Thymus (tissue), 14 donors: ENCODE measurements around the gene NKAP. TPM values are rescaled to one million over a fixed set of nuclear protein-coding genes. Genes with fewer than 3 reads are reported as not detected.
A peak's percentile ranks its signal among the peaks of the same experiment; 100 is the strongest.

ENCODE experiments used
- DNase-seq, 9 donors: peaks; one replicate each; pipeline ENCODE4 v3.0.0-alpha.2; 2013; ENCODE audit warnings: low spot score in 9 of 9, low read depth in 6 of 9, missing footprints in 1 of 9
- H3K27ac ChIP-seq, 2 donors: one replicate each; pipeline ENCODE4 v1.5.1; 2013; ENCODE audit warnings: control low read depth in 1 of 2, low read depth in 1 of 2, low read length in 1 of 2, mild to moderate bottlenecking in 1 of 2, moderate library complexity in 1 of 2
- H3K27me3 ChIP-seq, 2 donors: one replicate each; pipeline ENCODE4 v1.5.1; 2013; ENCODE audit warnings: low read length in 1 of 2; ENCODE audit not compliant: control insufficient read depth in 2 of 2, insufficient read depth in 1 of 2
- H3K36me3 ChIP-seq, 2 donors: one replicate each; pipeline ENCODE4 v1.5.1; 2013; ENCODE audit warnings: low read length in 1 of 2, mild to moderate bottlenecking in 1 of 2, moderate library complexity in 1 of 2; ENCODE audit not compliant: control insufficient read depth in 2 of 2, insufficient read depth in 2 of 2
- H3K4me1 ChIP-seq, 2 donors: one replicate each; pipeline ENCODE4 v1.5.1; 2013; ENCODE audit warnings: low read length in 2 of 2; ENCODE audit not compliant: control insufficient read depth in 2 of 2, insufficient read depth in 2 of 2
- H3K4me3 ChIP-seq, 2 donors: one replicate each; pipeline ENCODE4 v1.5.1; 2013; ENCODE audit warnings: low read length in 2 of 2, control low read depth in 1 of 2, mild to moderate bottlenecking in 1 of 2
- H3K9me3 ChIP-seq, 2 donors: one replicate each; pipeline ENCODE4 v1.5.1; 2013; ENCODE audit warnings: low read length in 1 of 2, mild to moderate bottlenecking in 1 of 2; ENCODE audit not compliant: control insufficient read depth in 2 of 2, insufficient read depth in 1 of 2
- WGBS: extraction: QIAGEN DNeasy Blood & Tissue Kit; methylation state at CpG from one replicate; pipeline ENCODE4 v1.1.7; 2013; 5-methylcytosine and 5-hydroxymethylcytosine counted together
- long read RNA-seq, 10 donors: transcript quantifications; one replicate each; lab custom pipeline, GENCODE V29; 2026
- polyA plus RNA-seq: library from polyadenylated mRNA; stranded (reverse); fragments of 200-250 nt; gene quantifications from one replicate; pipeline ENCODE4 v1.2.3, GENCODE V29; 2013
- total RNA-seq: library from RNA; stranded (reverse); fragments of 120-200 nt; gene quantifications from one replicate; pipeline ENCODE4 v1.2.4, GENCODE V29; 2013
- donor health status: healthy.

The NKAP gene
- total RNA-seq, result 6.0 TPM
- polyA plus RNA-seq, result 12.0 TPM
- long read RNA-seq, donor 1, result 0 reads
- long read RNA-seq, donor 2, full-length matches to known transcripts, result 16 of 23 reads
- long read RNA-seq, donor 2, partial matches to known transcripts, result 7 of 23 reads
- long read RNA-seq, donor 2, other reads (novel, unspliced or antisense), result 0 of 23 reads
- long read RNA-seq, donor 3, full-length matches to known transcripts, result 3 of 16 reads
- long read RNA-seq, donor 3, partial matches to known transcripts, result 13 of 16 reads
- long read RNA-seq, donor 3, other reads (novel, unspliced or antisense), result 0 of 16 reads
- long read RNA-seq, donor 4, full-length matches to known transcripts, result 2 of 2 reads
- long read RNA-seq, donor 4, partial matches to known transcripts, result 0 of 2 reads
- long read RNA-seq, donor 4, other reads (novel, unspliced or antisense), result 0 of 2 reads
- long read RNA-seq, donor 5, full-length matches to known transcripts, result 2 of 16 reads
- long read RNA-seq, donor 5, partial matches to known transcripts, result 14 of 16 reads
- long read RNA-seq, donor 5, other reads (novel, unspliced or antisense), result 0 of 16 reads
- long read RNA-seq, donor 6, full-length matches to known transcripts, result 5 of 5 reads
- long read RNA-seq, donor 6, partial matches to known transcripts, result 0 of 5 reads
- long read RNA-seq, donor 6, other reads (novel, unspliced or antisense), result 0 of 5 reads
- long read RNA-seq, donor 7, full-length matches to known transcripts, result 10 of 28 reads
- long read RNA-seq, donor 7, partial matches to known transcripts, result 18 of 28 reads
- long read RNA-seq, donor 7, other reads (novel, unspliced or antisense), result 0 of 28 reads
- long read RNA-seq, donor 8, full-length matches to known transcripts, result 6 of 6 reads
- long read RNA-seq, donor 8, partial matches to known transcripts, result 0 of 6 reads
- long read RNA-seq, donor 8, other reads (novel, unspliced or antisense), result 0 of 6 reads
- long read RNA-seq, donor 9, full-length matches to known transcripts, result 2 of 9 reads
- long read RNA-seq, donor 9, partial matches to known transcripts, result 7 of 9 reads
- long read RNA-seq, donor 9, other reads (novel, unspliced or antisense), result 0 of 9 reads
- long read RNA-seq, donor 10, full-length matches to known transcripts, result 1 of 7 reads
- long read RNA-seq, donor 10, partial matches to known transcripts, result 6 of 7 reads
- long read RNA-seq, donor 10, other reads (novel, unspliced or antisense), result 0 of 7 reads

- Histone ChIP-seq H3K4me1 (peaks cover 5 to 6% of the 10 kb centered on the region in 2 donors), H3K4me3 (peak within 1 kb of the TSS; percentile 73 to 78), H3K9me3 (no peaks in the 10 kb centered on the region), H3K27me3 (no peaks in the 10 kb centered on the region), H3K36me3 (no peaks in the 10 kb centered on the region), H3K27ac (peak within 1 kb of the TSS; percentile 88 to 90)
- under 1% methylated on average over 59 of the region's 59 CpGs for WGBS
- DNase-seq, result peak; percentile 64 to 94 (median 84)
Observed at GRCh38 chrX:119943185-119943988, at the start of gene NKAP. NKAP (minus strand) TSS chrX:119943751; CDS start chrX:119943605, 146 bp downstream.

- Histone ChIP-seq H3K9me3 (no peaks in the 10 kb centered on the region), H3K4me1 (no peaks in the 10 kb centered on the region), H3K36me3 (no peaks in the 10 kb centered on the region), H3K27me3 (peaks cover 23 to 74% of the 10 kb centered on the region in 2 donors), H3K27ac (no peak overlapping the region), H3K4me3 (no peak overlapping the region)
- 1% methylated on average over 48 of the region's 48 CpGs for WGBS
- no peak for DNase-seq
Observed at GRCh38 chrX:119991005-119991787, 47.6 kb upstream of the NKAP start.

- Histone ChIP-seq H3K9me3 (no peaks in the 10 kb centered on the region), H3K27me3 (peaks cover 23 to 68% of the 10 kb centered on the region in 2 donors), H3K27ac (no peak overlapping the region), H3K4me3 (no peak overlapping the region), H3K36me3 (no peaks in the 10 kb centered on the region), H3K4me1 (no peaks in the 10 kb centered on the region)
- WGBS, result 2% methylated on average over 34 of the region's 34 CpGs
- DNase-seq, result no peak
Observed at GRCh38 chrX:119990556-119991004, 47.0 kb upstream of the NKAP start.

GRCh38 chrX:119989905-119990555 is 46.5 kb upstream of the NKAP start:
- no peak for DNase-seq
- Histone ChIP-seq H3K4me3 (no peak overlapping the region), H3K36me3 (no peaks in the 10 kb centered on the region), H3K4me1 (no peaks in the 10 kb centered on the region), H3K27me3 (peaks cover 23 to 63% of the 10 kb centered on the region in 2 donors), H3K27ac (no peak overlapping the region), H3K9me3 (no peaks in the 10 kb centered on the region)
- 4% methylated on average over 18 of the region's 18 CpGs for WGBS

GRCh38 chrX:119986203-119986602 is 42.7 kb upstream of the NKAP start:
- Histone ChIP-seq H3K36me3 (no peaks in the 10 kb centered on the region), H3K4me1 (no peaks in the 10 kb centered on the region), H3K27me3 (peaks cover 15 to 29% of the 10 kb centered on the region in 2 donors), H3K4me3 (no peak overlapping the region), H3K9me3 (no peaks in the 10 kb centered on the region), H3K27ac (no peak overlapping the region)
- WGBS, result 91% methylated on average over 3 of the region's 3 CpGs
- DNase-seq, result no peak

GRCh38 chrX:119984652-119985051 is 41.1 kb upstream of the NKAP start:
- H3K27me3 ChIP-seq, result peaks cover 3 to 15% of the 10 kb centered on the region in 2 donors
- no peaks in the 10 kb centered on the region for H3K36me3 ChIP-seq
- 92% methylated on average over 5 of the region's 5 CpGs for WGBS
- no peaks in the 10 kb centered on the region for H3K9me3 ChIP-seq
- no peaks in the 10 kb centered on the region for H3K4me1 ChIP-seq
- no peak overlapping the region for H3K4me3 ChIP-seq
- DNase-seq, result no peak
- H3K27ac ChIP-seq, result no peak overlapping the region

- 100% methylated on average over 2 of the region's 2 CpGs for WGBS
- H3K27ac ChIP-seq, result no peak overlapping the region
- peaks cover 0 to 5% of the 10 kb centered on the region in 2 donors for H3K27me3 ChIP-seq
Observed at GRCh38 chrX:119983494-119983893, 39.9 kb upstream of the NKAP start.

More at GRCh38 chrX:119983494-119983893, 39.9 kb upstream of the NKAP start:
- Histone ChIP-seq H3K36me3 (no peaks in the 10 kb centered on the region), H3K4me3 (no peak overlapping the region), H3K4me1 (no peaks in the 10 kb centered on the region), H3K9me3 (no peaks in the 10 kb centered on the region)
- no peak for DNase-seq
